A375 (cell line): Measurements from ENCODE around the gene ZNF311. TPM values are rescaled to one million over a fixed set of nuclear protein-coding genes. Genes with fewer than 3 reads are reported as not detected.

ENCODE experiments used
- small RNA-seq: library from RNA; depleted of rRNA; stranded (forward); fragments of <200 nt; gene quantifications from one replicate; pipeline ENCODE3, GENCODE V24; 2014
- total RNA-seq: library from RNA; depleted of rRNA; stranded (reverse); fragments of >200 nt; shearing (Covaris generic); gene quantifications from 2 replicates; pipeline ENCODE4 v1.2.3, GENCODE V29; 2014; rRNA removed

ZNF311 gene
- total RNA-seq: not detected in 2 replicates

DNA sequence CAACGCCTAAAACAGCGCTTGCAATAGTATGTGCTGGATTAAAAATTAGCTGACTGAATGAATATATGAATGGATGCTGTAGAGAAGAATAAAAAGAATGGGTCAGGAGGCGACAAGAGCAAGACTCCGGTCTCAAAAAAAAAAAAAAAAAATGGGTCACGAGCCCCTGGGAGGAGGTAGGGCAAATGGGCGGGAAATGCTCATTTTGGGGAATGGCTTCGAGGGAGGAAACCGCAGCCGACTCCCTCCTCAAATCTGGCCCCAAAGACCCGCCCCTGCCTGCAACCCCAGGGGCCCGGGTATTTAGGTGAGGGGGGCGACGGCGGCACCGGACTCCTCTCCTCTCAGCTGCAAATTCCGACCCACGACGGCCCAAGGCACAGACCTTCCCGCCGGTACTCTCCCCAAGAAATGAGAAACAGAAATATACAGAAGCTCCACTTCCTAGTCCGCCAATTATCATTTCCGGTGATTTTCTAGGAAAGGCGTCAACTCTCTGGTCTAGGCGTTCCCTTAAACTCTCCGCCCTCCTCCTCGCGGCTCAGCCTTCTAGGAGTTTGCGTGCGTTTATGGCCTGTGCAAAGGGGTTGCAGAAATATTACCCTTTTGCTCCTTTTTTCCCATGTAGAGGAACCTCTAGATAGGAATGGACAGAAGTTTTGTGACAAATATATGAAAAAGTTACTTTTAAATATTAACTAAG lies at the start of gene ZNF311:
Gene ZNF311 (minus strand): TSS at position 133 of the 703 bp plus-strand sequence. CDS start 1,361 bp downstream, outside the sequence.

GRCh38 chr6:29045075-29045474 lies 40.0 kb upstream of the ZNF311 start, which contains the start of gene OR2W1:
OR2W1 (minus strand) TSS chr6:29045175; CDS start chr6:29045175, 0 bp downstream.

Small RNA genes within 50 kb of the gene (small RNA-seq; reads per million reads assigned to genes)
- gene RN7SL471P: not detected

Other genes with a start within 250 kb of the ZNF311 start
- 56.4 and 62.1 TPM in 2 replicates for gene TRIM27, start 81.3 kb downstream of the ZNF311 start, total RNA-seq
- gene OR2W1, start 39.9 kb upstream of the ZNF311 start, total RNA-seq: not detected in 2 replicates
- not detected in 2 replicates for gene OR2B3, start 82.0 kb upstream of the ZNF311 start, total RNA-seq
- gene OR2J1, start 94.2 kb upstream of the ZNF311 start, total RNA-seq: not detected in 2 replicates
- not detected in 2 replicates for gene OR2J3, start 102.7 kb upstream of the ZNF311 start, total RNA-seq
- gene OR2J2, start 165.6 kb upstream of the ZNF311 start, total RNA-seq: not detected in 2 replicates